Measurements from ENCODE around the gene ADI1.
"Not testable (repeated sequence)": the region's sequence is repeated elsewhere in the genome, so short reads cannot be mapped to it uniquely, and the experiment has no call there.

Gene ADI1

DNA sequence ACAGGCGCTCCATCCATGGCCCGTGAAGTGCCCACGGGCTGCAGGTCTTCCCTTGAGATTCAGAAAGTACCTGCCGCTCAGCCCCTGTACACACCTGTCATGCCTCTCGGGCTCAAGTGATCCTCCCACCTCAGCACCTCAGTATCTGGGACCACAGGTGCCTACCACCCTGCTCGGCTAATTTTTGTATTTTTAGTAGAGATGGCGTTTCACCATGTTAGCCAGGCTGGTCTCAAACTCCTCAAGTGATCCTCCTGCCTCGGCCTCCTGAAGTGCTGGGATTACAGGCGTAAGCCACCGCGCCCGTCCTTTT lies 26.9 kb downstream of the ADI1 start:
- DNase-seq = not testable (repeated sequence)

GRCh38 chr2:3491716-3492474 lies 27.4 kb downstream of the ADI1 start:
- no peak for DNase-seq

GRCh38 chr2:3491306-3491705 lies 28.0 kb downstream of the ADI1 start:
- DNase-seq = no peak

DNA sequence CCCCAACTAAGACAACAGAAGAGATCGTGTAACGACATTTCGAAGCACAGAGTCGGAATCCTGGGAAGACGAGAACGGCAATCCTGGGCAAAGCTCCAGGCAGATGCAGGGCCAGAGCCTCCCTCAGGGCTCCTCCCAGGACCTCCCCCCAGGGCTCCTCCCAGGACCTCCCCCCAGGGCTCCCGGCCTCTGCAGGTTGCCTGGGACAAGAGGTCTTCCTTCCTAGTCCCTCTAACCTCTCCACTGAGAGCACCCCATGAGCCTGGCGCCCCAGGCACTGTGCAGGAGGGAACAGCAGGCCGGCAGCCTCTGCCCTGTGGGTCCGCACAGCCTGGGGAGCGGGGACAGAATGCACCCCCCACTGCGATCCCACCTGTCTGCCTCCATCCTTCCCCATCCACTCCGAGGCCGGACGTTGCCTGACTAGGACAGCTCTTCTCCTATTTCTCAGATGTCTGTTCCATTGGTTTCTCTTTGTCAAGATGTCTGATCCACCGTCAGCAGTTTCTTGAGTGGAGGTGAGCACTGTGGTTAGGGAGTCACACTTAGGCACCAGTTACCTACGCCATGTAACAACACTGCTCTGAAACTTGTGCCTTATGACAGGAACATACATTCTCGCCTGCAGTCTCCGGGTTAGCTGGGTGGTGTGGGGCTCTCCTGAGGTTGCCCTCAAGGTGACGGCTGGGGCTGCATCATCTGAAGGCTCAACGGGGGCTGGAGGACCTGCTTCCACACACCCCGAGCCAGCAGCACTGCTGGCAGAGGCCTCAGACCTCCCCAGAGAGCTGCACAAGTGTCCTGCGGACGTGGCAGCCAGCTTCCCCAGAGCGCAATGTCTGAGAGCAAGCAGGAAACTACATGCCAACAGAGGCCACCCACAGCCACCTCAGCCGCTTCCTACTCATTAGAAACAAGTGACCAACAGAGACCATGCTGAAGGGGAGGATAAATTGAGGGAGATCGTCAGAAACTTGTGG lies 28.9 kb downstream of the ADI1 start:
- no peak for DNase-seq

DNA sequence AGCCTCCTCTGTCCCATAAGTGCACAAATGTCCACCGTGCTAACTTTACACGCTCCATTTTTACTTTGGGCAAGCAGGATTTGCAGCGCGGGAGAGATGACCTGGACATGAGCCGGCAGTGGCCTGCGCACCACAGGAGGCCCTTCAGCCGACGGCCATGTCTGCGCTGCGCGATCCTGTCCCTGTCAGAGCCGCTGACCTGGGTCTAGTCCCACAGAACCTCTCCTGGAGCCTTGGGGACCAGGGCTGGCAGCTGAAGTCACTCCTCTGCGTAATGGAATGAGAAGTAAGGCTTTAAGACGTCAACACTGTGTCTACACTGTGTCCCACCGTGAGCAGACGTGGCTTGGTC lies 29.6 kb downstream of the ADI1 start:
- DNase-seq = no peak

- no peak for DNase-seq
Observed at GRCh38 chr2:3488855-3489763, 30.2 kb downstream of the ADI1 start.

GRCh38 chr2:3488061-3488531 lies 31.2 kb downstream of the ADI1 start:
- DNase-seq = no peak

DNA sequence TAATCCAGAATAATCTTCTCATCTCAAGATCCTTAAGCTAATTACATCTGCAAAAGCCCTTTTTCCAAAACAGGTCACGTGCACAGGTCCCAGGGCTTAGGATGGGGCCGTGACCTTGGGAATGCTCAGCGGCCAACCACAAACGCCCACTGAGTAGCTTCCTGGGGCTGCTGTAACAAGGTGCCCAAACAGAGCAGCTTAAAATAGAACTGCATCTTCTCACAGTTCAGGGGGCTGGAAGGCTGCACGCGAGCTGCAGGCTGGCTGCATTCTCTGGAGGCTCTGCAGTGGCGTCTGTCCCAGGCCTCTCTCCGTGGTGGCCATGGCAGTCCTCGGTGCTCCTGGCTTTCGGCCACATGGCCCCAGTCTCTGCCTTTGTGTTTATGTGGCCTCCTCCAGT lies 31.9 kb downstream of the ADI1 start:
- DNase-seq = no peak

- DNase-seq = no peak
Observed at GRCh38 chr2:3487028-3487425, 32.3 kb downstream of the ADI1 start.

DNA sequence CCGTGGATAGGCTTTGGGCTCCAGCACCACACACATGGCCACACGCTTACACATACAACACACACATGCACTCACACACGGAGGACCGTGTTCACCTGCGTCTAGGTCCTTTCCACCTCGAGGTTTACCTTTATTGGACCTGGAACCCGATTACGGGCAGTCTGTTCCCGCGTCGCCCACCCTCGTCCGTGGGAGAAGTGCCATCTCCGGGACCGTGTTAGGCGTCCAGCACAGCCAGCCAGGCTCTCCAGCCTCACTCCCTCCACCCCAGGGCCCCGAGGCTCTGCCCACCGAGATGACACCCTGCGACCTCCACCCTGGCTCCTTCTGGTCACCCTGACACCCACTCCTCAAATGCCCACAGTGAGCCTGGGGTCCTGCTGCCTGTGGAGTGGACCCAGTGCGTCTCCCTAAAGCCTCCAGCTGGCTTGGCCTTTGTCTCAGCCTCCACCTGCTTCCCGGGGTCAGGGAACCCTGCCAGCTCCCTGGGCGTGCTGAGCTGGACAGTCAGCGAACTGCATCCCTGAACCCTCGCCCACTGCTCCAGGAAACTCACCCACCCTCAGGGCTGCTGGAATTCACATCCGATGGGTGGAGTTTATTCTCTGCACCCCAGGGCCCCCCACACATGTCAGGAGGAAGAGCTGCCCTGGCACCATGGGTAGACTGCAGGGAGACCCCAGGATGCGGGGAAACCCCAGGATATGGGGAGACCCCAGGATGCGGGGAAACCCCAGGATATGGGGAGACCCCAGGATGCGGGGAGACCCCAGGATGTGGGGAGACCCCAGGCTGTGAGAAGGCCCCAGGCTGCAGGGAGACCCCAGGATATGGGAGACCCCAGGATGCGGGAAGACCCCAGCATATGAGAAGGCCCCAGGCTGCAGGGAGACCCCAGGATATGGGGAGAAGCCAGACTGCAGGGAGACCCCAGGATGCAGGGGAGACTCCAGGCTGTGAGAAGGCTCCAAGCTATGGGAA lies 33.0 kb downstream of the ADI1 start:
- no peak for DNase-seq

DNA sequence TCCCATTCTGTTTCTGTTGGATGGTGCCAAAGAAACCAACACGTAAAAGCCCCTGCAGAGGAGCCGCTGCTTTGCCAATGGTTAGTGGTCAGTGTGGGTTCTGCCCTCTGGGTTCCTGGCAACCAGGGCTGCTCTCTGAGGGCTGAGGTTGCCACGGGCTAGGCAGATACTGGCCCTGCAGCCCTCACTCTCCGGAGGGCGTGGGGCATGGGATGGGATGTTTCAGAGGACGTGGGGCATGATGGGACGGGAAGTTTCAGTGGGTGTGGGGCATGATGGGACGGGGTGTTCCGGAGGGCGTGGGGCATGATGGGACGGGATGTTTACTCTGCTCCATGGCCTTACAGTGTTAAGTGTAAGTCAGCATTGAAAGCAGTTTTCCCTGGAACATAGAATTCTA lies 34.2 kb downstream of the ADI1 start:
- no peak for DNase-seq

- no peak for DNase-seq
Observed at GRCh38 chr2:3483986-3484960, 35.1 kb downstream of the ADI1 start.

DNA sequence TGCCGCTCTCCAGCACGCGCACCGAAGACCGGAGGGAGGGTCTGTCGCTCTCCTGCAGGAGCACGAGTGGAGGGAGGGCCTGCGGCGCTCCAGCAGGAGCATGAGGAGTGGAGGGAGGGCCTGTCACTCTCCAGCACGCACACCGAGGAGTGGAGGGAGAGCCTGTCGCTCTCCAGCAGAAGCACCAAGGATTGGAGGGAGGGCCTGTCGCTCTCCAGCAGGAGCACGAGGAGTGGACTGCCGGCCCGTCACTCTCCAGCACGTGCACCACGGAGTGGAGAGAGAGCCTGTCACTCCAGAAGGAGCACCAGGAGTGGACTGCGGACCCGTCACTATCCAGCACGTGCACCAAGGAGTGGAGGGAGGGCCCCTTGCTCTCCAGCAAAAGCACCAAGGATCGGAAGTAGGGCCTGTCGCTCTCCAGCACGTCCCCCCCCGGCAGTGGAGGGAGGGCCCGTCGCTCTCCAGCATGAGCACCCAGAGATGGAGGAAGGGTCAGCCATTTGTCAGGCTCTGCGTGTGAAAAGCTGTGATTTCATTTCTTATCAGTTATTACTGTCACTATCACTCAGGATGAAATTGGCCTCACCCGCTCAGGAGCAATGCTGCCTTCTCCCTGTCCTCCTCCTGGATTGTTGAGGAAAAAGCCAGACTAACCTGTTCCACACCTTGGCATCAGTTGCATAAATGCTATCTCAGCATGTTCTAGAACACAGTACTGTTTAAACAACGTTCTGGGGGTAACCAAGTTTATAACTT lies 35.9 kb downstream of the ADI1 start:
- no peak for DNase-seq

GRCh38 chr2:3482363-3482821 lies 36.9 kb downstream of the ADI1 start:
- DNase-seq = no peak

- no peak for DNase-seq
Observed at GRCh38 chr2:3481736-3482362, 37.5 kb downstream of the ADI1 start.

- DNase-seq = no peak
Observed at GRCh38 chr2:3481011-3481400, 38.3 kb downstream of the ADI1 start.

DNA sequence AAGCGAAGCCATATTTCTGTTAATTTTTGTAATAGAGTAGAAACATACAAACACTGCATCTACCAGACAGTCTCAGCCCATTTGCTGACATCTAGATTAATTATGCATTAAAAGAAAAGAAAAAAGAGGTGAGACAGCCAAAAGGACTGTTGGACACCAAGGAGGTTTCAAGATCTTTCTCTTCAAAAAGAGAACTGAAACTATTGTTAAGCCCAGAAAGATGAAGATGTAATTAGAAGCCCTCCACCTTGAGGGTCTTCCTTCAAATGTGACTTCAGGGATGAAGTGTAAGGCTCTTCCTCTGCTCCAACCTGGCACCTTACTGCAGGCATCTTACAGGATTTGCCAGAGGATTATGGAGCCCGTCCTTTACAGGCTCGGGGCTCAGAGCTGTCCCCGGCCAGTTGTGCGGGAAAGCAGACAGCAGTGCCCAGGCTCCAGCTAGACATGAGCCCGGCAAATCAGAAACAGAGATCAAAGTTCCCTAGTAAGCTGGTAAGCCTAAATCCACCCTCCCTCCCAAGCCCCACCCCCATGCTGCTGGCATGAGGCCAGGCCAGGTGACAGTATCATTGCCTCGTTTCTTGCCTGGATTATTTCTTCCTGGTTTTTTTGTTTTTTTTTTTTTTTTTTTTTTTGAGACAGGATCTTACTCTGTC lies 38.9 kb downstream of the ADI1 start:
- no peak for DNase-seq

All from activated CD4-positive, alpha-beta T cell treated with anti-CD3 and anti-CD28 coated beads, Interleukin-2, amount 50 U/mL, for 16 hours (primary cell).